Measurements from ENCODE around the gene PPP1R3F.

PPP1R3F gene, protein sequence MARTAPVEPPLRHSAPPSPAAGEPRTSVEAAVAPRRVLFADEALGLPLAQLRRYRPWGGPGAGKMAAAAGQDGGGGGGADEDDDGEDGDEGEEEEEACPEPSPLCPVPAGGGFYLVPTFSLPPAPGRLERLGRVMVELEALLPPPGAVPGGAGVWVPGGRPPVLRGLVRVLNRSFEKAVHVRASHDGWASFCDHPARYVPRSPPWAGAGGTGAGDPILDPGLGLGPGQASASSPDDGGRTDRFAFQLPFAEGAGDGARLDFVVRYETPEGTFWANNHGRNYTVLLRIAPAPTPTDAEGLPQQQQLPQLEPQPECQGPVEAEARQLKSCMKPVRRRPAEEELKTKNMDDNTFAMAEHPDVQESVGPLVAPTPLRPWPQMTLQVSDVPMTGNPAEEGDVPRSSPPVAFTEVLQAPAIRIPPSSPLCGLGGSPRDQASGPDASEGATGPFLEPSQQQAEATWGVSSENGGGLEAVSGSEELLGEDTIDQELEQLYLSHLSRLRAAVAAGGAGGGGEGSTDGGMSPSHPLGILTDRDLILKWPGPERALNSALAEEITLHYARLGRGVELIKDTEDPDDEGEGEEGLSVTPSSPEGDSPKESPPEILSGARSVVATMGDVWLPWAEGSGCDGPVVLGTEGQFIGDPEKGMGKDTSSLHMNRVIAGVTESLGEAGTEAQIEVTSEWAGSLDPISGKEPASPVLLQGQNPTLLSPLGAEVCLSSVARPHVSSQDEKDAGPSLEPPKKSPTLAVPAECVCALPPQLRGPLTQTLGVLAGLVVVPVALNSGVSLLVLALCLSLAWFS

DNA sequence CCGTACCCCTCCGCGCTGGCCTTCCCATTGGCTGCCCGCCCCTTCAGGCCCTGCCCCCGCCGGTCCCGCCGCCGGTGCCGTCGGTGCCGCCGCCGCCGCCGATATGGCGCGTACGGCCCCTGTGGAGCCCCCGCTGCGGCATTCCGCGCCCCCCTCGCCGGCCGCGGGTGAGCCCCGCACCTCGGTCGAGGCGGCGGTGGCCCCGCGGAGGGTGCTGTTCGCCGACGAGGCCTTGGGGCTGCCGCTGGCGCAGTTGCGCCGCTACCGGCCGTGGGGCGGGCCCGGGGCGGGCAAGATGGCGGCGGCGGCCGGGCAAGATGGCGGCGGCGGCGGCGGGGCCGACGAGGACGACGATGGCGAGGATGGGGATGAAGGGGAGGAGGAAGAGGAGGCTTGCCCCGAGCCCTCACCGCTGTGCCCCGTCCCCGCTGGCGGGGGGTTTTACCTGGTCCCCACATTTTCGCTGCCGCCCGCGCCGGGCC, at the start of gene PPP1R3F:
PPP1R3F (plus strand) TSS at position 27 of the 482 bp plus-strand sequence; CDS start at position 104, 77 bp downstream.
- no peak for DNase-seq (ENCODE audit: low spot score)

DNA sequence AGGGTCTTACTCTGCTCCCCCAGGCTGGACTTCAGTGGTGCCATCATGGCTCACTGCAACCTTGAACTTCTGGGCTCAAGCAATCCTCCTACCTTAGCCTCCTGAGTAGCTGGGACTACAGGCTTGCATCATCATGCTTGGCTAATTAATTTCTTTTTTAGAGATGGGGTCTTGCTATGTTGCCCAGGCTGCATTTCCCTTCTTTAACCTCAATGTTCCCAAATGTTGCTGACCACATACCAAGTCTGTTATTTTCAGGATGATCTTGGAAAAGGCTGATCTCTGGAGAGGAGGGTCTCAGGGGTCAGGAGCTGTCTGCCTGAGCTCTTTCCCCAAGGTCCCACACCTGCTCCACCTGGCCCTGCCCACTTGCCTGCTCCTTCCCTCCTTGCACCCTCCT, 49.5 kb upstream of the PPP1R3F start:
- no peak for DNase-seq (ENCODE audit: low spot score)

- no peak for DNase-seq (ENCODE audit: low spot score)
Measured at GRCh38 chrX:49221868-49222267, 47.7 kb upstream of the PPP1R3F start.

GRCh38 chrX:49225858-49226257, 43.7 kb upstream of the PPP1R3F start:
- DNase-seq (ENCODE audit: low spot score), result no peak

GRCh38 chrX:49226946-49227345, 42.6 kb upstream of the PPP1R3F start:
- DNase-seq (ENCODE audit: low spot score), result no peak

DNA sequence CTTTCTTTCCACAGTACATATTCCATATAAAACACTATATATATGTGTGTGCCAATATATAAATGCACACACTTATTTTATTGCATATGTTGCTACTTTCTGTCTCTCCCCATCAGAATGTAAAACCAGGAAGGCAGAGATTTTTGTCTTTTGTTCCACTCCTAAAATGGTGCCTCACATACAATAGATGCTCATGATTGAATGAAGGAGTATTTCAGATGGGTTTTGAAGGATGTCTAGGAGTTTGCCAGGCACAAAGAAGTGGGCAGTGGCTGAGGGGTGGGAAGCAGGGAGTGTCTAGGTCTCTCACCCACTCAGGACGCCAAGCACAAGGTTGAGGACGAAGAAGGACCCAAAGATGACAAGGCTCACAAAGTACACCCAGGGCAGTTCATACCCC, 41.9 kb upstream of the PPP1R3F start:
- DNase-seq (ENCODE audit: low spot score), result no peak

GRCh38 chrX:49228185-49228584, 41.4 kb upstream of the PPP1R3F start:
- no peak for DNase-seq (ENCODE audit: low spot score)

GRCh38 chrX:49230500-49231232, 38.9 kb upstream of the PPP1R3F start:
- peak; percentile 20 for DNase-seq (ENCODE audit: low spot score)

- no peak for DNase-seq (ENCODE audit: low spot score)
Measured at GRCh38 chrX:49231333-49232000, 38.1 kb upstream of the PPP1R3F start.

DNA sequence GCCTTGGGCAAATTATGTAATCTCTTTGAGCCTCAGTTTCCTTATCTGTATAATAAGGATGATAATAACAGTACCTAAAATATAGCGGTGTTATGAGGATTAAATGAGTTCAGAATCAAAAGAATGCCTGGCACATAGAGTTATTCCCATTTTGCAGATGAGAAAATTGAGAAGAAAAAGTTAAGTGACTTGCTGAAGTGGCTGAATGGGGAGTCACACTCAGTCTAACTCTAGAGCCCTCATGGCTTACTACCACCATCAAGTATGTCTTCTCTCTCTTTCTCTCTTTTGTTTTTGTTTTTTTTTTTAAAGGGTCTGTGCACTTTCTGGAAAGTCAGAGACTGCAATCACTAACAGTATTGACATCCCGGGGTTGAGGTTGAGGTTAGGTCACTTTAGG, 37.1 kb upstream of the PPP1R3F start:
- DNase-seq (ENCODE audit: low spot score), result no peak

DNA sequence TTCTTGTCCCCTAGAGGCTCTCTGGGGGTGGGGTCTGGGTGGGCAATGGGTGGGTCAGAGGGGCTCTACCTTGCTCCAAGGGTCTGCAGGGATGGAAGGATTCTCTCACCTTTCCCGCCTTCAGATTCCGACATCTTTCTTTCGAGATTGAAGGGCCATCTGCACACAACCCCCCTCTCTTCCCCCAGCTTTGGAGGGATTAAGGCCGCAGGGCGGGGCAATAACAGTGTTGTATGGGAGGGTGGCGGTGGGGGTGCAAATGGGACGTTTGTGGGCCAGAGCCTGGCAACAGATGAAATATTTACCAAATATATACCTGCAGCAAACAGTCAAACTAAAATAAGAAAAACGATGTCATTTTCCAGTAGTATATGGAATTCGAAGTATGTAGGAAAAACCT, 36.4 kb upstream of the PPP1R3F start, which contains the start of gene CACNA1F:
CACNA1F (minus strand) TSS at position 165 of the 400 bp plus-strand sequence; CDS start at position 134, 31 bp downstream.
- no peak for DNase-seq (ENCODE audit: low spot score)

DNA sequence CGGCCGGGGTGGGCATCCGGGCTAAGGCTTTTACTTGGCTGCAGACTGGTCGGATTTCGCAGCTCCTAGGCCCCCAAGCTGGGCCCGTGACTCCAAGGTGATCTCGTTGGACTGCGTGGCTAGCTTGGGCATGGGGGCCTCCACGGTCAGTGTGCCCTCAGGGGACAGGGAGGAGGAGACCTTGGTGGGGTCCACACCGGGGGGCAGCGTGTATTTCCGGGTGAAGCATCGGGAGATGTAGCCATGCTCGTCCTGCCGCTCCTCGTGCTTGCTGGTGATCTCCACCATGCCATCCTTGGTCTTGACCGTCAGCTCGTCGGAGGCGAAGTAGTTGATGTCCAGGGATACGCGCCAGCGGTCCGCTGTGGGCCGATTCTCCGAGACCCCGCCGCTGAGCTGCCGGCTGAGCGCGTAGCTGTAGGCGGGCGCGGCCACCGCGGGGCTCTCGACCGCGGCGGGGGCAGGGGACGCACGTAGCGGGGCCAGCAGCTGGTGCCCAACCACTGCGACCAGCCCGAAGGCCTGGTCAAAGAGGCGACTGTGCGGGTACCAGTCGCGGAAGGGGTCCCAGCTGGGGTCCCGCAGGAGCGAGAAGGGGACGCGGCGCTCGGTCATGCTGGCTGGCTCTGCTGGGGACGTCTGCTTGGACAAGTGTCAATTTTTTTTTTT, 35.6 kb upstream of the PPP1R3F start:
- no peak for DNase-seq (ENCODE audit: low spot score)

- peak; percentile 21 for DNase-seq (ENCODE audit: low spot score)
Measured at GRCh38 chrX:49237060-49237459, 32.5 kb upstream of the PPP1R3F start.

- no peak for DNase-seq (ENCODE audit: low spot score)
Measured at GRCh38 chrX:49238735-49239134, 30.9 kb upstream of the PPP1R3F start.

GRCh38 chrX:49242545-49243066, 27.0 kb upstream of the PPP1R3F start:
- DNase-seq (ENCODE audit: low spot score), result no peak

DNA sequence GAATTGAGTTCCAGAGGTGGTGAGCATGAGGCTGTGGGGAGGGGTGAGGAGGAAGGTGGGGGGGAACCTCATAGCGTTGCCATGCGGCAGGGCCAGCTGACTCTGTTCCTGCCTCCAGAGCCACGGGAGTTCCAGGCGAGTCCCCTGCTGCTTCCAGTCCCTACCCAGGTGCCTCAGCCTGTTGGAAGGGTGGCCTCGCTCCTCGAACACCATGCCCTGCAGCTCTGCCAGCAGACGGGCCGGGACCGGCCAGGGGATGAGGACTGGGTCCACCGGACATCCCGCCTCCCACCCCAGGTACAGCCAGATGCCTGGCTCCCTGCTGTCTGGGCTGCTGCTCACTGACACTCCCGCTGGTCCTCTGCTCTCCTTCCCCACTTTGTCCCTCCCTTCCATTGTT, 26.4 kb upstream of the PPP1R3F start:
- DNase-seq (ENCODE audit: low spot score), result no peak

- DNase-seq (ENCODE audit: low spot score), result no peak
Measured at GRCh38 chrX:49244207-49244606, 25.4 kb upstream of the PPP1R3F start.

GRCh38 chrX:49246541-49246940, 23.1 kb upstream of the PPP1R3F start:
- no peak for DNase-seq (ENCODE audit: low spot score)

DNA sequence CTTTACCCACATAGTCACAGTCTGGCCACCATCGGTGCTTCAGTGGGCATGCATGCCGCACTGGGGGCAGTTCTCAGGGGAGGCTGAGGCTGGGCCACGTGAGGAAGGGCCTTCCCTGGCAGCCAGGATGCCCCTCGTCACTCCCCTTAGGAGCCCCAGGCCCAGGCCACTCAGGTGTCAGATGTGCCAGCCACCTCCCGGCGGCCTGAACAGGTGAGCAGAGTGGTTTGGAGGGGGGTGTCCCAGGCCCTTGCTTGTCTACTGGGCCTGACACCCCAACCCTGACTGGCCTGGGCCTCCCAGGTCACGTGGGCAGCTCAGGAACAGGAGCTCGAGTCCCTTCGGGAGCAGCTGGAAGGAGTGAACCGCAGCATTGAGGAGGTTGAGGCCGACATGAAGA, 22.2 kb upstream of the PPP1R3F start:
- no peak for DNase-seq (ENCODE audit: low spot score)

GRCh38 chrX:49247916-49248811, 21.4 kb upstream of the PPP1R3F start:
- DNase-seq (ENCODE audit: low spot score), result no peak

Measured in Ammon's horn (tissue), 1 donor.